ENCODE results near the gene NIT1.
A peak's percentile ranks its signal among the peaks of the same experiment; 100 is the strongest.
"Not testable (repeated sequence)": the region's sequence is repeated elsewhere in the genome, so short reads cannot be mapped to it uniquely, and the experiment has no call there.

NIT1 gene

GRCh38 chr1:161113915-161114314 is 4.0 kb upstream of the NIT1 start:
- no peak for DNase-seq (ENCODE audit: low spot score)

- DNase-seq (ENCODE audit: low spot score), result no peak
Observed at GRCh38 chr1:161114556-161114955, 3.3 kb upstream of the NIT1 start.

- DNase-seq (ENCODE audit: low spot score), result no peak
Observed at GRCh38 chr1:161115132-161115711, 2.7 kb upstream of the NIT1 start.

GRCh38 chr1:161115961-161116360 is 1.9 kb upstream of the NIT1 start:
- DNase-seq (ENCODE audit: low spot score), result not testable (repeated sequence)

- peak; percentile 94 for DNase-seq (ENCODE audit: low spot score)
Observed at GRCh38 chr1:161119092-161119903, 1.4 kb downstream of the NIT1 start.

GRCh38 chr1:161121042-161121650 is 3.2 kb downstream of the NIT1 start:
- no peak for DNase-seq (ENCODE audit: low spot score)

GRCh38 chr1:161121834-161122233 is 3.9 kb downstream of the NIT1 start:
- DNase-seq (ENCODE audit: low spot score), result no peak

- no peak for DNase-seq (ENCODE audit: low spot score)
Observed at GRCh38 chr1:161122967-161123366, 5.1 kb downstream of the NIT1 start.

GRCh38 chr1:161127649-161128048 is 9.7 kb downstream of the NIT1 start:
- DNase-seq (ENCODE audit: low spot score), result no peak

- DNase-seq (ENCODE audit: low spot score), result no peak
Observed at GRCh38 chr1:161128591-161129420, 10.9 kb downstream of the NIT1 start.

GRCh38 chr1:161130266-161130665 is 12.4 kb downstream of the NIT1 start:
- no peak for DNase-seq (ENCODE audit: low spot score)

- DNase-seq (ENCODE audit: low spot score), result peak; percentile 61
Observed at GRCh38 chr1:161131523-161132409, 13.9 kb downstream of the NIT1 start.

- DNase-seq (ENCODE audit: low spot score), result peak; percentile 97
Observed at GRCh38 chr1:161132410-161133219, 14.7 kb downstream of the NIT1 start, which contains the start of gene DEDD. Gene DEDD, minus strand, starts transcription at chr1:161132667. Its CDS starts 8,205 bp downstream, at chr1:161124462.

GRCh38 chr1:161133220-161133740 is 15.4 kb downstream of the NIT1 start:
- no peak for DNase-seq (ENCODE audit: low spot score)

GRCh38 chr1:161137881-161138280 is 20.0 kb downstream of the NIT1 start:
- no peak for DNase-seq (ENCODE audit: low spot score)

GRCh38 chr1:161138431-161138830 is 20.5 kb downstream of the NIT1 start:
- DNase-seq (ENCODE audit: low spot score), result no peak

GRCh38 chr1:161139766-161140165 is 21.9 kb downstream of the NIT1 start:
- DNase-seq (ENCODE audit: low spot score), result peak; percentile 79

- DNase-seq (ENCODE audit: low spot score), result no peak
Observed at GRCh38 chr1:161140755-161141400, 23.0 kb downstream of the NIT1 start.

- no peak for DNase-seq (ENCODE audit: low spot score)
Observed at GRCh38 chr1:161145832-161146231, 27.9 kb downstream of the NIT1 start.

GRCh38 chr1:161153176-161153575 is 35.3 kb downstream of the NIT1 start:
- peak; percentile 39 for DNase-seq (ENCODE audit: low spot score)

Data from NAMALWA (cell line).